GM12891 (cell line): ENCODE results near the gene DPPA3.

Source experiments
- POLR2A ChIP-seq: IDR thresholded peaks from 2 replicates; pipeline ENCODE4 v1.6.1; 2011; ENCODE audit warnings: low read depth, low read length, control low read depth
- POLR2AphosphoS5 ChIP-seq: IDR thresholded peaks from 2 replicates; pipeline ENCODE4 v1.6.1; 2011; ENCODE audit warnings: low read depth, low read length, control low read depth
- TAF1 ChIP-seq: IDR thresholded peaks from 2 replicates; pipeline ENCODE4 v1.6.1; 2011; ENCODE audit warnings: low read depth, low read length, control low read depth

DNA sequence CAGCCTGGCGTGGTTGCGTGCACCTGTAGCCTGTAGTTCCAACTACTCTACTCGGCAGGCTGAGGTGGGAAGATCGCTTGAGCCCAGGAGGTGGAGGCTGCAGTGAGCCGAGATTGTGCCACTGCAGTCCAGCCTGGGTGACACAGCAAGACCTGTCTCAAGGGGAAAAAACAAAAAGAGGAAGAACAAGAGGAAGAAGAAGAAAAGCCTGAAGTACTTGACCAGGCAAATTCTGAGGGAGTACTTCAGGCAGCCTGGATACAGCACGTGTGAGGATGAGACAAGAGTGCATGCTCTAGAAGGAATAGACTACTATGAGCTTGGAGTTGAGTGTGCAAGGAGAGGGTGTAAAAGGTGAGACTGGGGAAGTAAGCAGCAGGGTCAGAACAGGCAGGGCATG is 17.4 kb upstream of the DPPA3 start:
- TF ChIP-seq POLR2A (no peak), TAF1 (no peak), POLR2AphosphoS5 (no peak)
